SKM-1 treated with dmso at 0.1 percent for 144 hours (cell line): ENCODE measurements around the gene HNRNPH3.
"Not testable (repeated sequence)": the region's sequence is repeated elsewhere in the genome, so short reads cannot be mapped to it uniquely, and the experiment has no call there.

Experiments used
- DNase-seq: peaks from one replicate; lab custom pipeline; 2025; ENCODE audit not compliant: unreplicated experiment; lab: John Stamatoyannopoulos, UW

The HNRNPH3 gene, protein sequence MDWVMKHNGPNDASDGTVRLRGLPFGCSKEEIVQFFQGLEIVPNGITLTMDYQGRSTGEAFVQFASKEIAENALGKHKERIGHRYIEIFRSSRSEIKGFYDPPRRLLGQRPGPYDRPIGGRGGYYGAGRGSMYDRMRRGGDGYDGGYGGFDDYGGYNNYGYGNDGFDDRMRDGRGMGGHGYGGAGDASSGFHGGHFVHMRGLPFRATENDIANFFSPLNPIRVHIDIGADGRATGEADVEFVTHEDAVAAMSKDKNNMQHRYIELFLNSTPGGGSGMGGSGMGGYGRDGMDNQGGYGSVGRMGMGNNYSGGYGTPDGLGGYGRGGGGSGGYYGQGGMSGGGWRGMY

GRCh38 chr10:68331455-68332258 lies at the start of gene HNRNPH3:
Gene HNRNPH3, plus strand, starts transcription at chr10:68332064. Its CDS starts 5,158 bp downstream, at chr10:68337222.
- peak; percentile 96 for DNase-seq

DNA sequence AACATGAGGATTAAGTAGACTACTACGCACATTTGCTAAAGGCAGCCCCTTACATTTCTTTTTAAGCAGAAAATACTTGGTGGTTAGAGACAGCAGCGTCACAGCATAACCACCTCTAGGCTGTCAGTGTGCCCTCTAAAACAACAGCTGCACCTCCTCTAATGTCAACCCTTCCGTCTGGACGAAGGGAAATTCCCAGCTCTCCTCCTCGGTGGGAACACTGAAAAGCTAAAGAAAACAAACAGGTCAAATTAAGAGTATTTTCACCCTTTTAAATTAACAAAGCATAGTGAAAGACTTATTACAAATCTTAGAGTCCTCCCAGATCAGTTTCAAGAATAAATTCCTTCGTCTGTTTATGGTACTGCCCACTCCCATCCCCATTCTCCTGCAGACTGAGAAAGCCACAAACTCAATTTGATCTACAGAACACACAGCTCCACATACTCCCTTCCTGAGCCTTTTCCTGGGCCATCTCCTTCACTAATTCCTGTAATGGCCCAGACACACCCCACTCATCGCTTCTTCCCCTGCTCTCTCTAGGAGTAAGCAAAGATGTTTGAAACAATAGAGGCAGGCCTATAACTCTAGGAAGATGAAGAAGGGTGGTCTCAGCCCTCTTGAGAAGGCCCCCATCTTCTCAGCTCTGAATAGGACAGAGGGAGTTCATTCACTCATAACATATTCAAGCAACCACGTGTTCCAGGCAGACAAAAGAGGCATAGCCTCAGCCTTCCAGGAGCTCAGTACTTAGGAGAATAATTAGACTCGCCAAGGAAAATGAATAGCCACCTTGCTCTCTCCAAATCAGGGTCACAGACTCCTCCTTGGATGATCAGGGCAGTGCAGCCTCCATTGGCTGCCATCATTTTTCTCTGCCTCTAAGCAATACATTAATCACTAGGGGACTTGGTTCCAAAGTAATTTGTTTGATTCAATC lies 47.5 kb upstream of the HNRNPH3 start:
- no peak for DNase-seq

GRCh38 chr10:68288717-68289116 lies 43.1 kb upstream of the HNRNPH3 start:
- no peak for DNase-seq

GRCh38 chr10:68290736-68291135 lies 41.1 kb upstream of the HNRNPH3 start:
- DNase-seq = no peak

- no peak for DNase-seq
These were observed 34.8 kb upstream of the HNRNPH3 start for GRCh38 chr10:68296843-68297663.

DNA sequence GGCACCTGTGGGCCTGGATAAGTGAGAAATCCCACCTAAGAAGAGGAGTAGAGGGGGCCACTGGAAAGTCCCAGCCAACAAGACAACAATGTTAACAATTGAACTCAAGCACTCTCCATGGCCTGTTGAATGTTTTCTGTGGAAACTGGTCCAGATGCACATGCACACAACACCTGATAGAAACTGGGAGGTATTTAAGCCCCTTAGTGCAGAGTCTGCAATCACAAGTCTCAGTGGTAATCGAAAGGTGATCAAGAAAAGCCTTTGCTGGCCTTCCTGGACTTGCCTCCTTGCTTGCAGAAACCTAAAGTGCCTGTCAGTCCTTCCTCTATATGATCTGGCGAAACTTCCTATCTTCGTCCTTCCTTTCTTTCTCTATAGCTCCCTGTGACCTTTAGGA lies 30.6 kb upstream of the HNRNPH3 start:
- DNase-seq = no peak

DNA sequence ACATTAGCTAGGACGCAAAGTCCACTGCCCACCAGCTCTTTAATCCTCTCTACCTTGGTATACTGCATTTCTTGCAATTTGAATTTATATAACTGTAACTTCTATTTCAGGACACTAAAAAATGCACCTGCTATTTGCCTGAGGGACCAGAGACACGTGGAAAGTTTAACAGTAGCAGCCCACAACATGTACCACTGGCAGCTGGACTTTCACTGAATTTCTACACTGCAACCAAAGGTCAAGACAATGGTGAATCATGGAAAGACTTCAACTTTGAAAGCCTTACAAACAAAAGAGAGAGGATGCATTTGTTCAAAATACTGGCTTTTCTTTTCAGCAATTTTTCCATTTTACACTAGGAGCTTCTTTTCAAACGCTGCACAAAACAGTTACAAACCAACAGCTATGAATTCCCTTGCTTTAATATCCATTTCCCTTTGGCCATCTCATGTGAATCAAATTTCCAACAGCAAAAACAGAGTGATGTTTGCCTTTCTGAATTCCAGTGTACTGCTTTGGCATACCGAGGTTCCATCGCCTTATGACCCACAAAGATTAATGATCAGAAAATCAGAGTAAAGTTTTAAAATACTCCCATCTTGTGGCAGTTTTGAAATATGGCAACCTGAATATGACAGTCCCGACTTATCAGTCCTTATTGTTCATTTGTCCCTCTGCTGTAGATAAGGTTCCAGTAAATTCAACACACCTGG lies 29.9 kb upstream of the HNRNPH3 start:
- DNase-seq = peak; percentile 42

- no peak for DNase-seq
These were observed 29.4 kb upstream of the HNRNPH3 start for GRCh38 chr10:68302503-68302823.

- no peak for DNase-seq
These were observed 29.0 kb upstream of the HNRNPH3 start for GRCh38 chr10:68302871-68303270.

GRCh38 chr10:68303849-68304412 lies 27.9 kb upstream of the HNRNPH3 start:
- no peak for DNase-seq

- no peak for DNase-seq
These were observed 26.0 kb upstream of the HNRNPH3 start for GRCh38 chr10:68305854-68306253.

GRCh38 chr10:68310531-68310930 lies 21.3 kb upstream of the HNRNPH3 start:
- no peak for DNase-seq

DNA sequence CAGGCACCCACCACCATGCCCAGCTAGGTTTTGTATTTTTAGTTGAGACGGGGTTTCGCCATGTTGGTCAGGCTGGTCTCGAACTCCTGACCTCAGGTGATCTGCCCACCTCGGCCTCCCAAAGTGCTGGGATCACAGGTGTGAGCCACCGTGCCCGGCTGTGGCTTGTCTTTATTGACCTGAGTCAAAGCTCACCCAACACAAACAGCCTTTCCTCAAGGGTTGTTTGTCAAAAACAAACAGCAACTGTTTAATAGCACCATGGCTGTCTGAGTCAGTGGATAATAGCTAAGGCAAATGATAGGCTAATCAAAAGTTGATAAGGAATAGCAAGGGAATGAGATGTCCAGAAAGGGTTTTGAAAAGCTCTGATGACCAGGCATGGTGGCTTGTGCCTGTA lies 16.9 kb upstream of the HNRNPH3 start:
- DNase-seq = not testable (repeated sequence)

DNA sequence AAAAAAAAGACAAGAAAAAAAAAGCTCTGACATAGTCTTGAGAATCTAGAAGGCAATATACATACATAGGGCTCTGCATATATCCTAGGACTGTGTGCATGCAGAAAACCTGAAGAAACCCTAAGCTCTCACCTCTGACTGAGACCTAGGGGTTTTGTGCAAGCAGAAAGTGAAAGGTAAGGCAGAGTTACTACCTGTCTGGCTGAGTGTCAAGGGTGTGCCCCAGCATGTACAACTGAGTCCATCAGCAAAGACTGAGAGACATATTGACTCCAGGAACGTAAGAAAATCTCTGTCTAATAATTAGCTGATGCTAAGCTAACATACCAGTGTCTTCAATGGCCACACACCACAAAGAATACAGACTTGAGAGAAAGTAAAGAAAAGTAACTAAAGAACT lies 16.3 kb upstream of the HNRNPH3 start:
- no peak for DNase-seq

DNA sequence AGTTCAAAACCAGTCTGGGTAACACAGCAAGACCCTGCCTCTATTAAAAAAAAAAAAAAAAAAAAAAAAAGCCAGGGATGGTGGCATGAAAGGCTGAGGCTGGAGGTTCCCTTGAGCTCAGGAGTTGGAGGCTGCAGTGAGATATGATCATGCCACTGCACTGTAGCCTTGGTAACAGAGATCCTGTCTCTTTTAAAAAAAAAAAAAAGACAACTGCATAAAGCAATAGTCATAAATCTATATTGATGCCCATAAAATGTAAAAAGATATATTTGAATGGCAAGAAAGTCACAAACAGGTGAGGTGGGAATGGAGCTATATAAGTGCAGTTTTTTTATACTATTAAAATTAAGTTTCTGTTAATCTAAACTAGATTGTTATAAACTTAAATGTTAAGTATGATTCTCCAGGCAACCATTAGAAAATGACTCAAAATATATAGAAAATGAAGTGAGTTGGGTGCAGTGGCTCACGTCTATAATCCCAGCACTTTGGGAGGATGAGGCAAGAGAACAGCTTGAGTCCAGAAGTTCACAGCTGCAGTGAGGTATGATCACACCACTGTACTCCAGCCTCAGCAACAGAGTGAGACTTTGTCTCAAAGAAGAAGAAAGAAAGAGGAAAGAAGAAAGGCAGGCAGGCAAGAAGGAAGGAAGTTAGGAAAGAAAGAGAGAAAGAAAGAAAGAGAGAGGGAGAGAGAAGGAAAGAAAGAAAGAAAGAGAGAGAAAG lies 13.4 kb upstream of the HNRNPH3 start:
- DNase-seq = no peak

DNA sequence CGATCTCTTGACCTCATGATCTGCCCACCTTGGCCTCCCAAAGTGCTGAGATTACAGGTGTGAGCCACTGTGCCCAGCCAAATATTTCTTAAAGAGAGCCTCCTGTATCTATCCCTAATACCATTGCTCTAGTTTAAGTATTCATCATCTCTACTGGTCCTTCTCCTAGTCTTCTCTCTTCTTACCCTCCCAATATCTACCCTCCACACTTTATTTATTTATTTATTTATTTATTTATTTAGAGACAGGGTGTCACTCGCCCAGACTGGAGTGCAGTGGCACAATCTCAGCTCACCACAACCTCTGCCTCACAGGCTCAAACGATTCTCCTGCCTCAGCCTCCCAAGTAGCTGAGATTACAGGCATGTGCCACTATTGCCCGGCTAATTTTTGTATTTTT lies 7.5 kb upstream of the HNRNPH3 start:
- not testable (repeated sequence) for DNase-seq

GRCh38 chr10:68327889-68328786 lies 3.7 kb upstream of the HNRNPH3 start:
- DNase-seq = peak; percentile 91

DNA sequence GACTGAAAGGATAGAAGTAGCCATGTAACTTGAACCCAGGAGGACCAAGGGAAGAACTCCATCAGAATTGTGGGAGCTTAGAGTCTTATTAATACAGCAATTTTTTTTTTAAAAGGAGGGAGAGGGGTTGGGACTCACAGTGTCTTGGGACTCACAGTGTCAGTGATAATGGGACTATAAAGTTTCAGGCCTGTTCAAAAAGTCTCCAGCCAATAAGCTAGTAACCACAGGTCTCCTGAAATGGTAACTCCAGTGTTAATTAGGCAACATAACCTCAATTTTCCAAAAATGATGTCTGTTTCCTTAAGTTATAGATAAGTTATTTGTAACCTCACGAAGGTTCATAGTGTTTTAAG lies 2.4 kb upstream of the HNRNPH3 start:
- DNase-seq = no peak
